Fibroblast of gingiva (primary cell): Measurements from ENCODE around the gene STAT4.
A peak's percentile ranks its signal among the peaks of the same experiment; 100 is the strongest.

Experiments used
- DNase-seq: peaks from one replicate; pipeline ENCODE4 v3.0.0-alpha.2; 2011; ENCODE audit warnings: low read depth

Gene STAT4

GRCh38 chr2:191150600-191151330 is at the start of gene STAT4:
STAT4 (minus strand) TSS chr2:191150994; CDS start chr2:191148203, 2,791 bp downstream.
- DNase-seq: peak; percentile 12

- no peak for DNase-seq
These were observed 49.2 kb upstream of the STAT4 start for GRCh38 chr2:191199929-191200512.

DNA sequence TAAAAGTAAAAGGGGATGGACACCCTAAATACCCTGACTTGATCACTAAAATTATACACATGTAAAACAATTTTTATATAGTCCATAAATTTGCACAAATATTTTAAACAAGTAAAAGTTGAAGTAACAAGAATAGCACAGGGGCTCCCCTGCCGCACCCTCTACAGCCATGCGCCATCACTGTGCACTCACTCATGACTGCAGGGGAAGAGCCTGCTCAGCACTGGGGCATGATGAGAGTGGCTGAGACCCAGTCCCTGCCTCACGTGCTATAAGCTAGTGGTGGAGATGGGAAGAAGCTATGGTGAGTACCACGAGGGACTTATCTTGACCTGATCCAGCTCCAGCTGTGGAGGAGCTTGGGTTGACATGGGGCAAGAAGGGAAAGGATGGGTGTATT is 47.5 kb upstream of the STAT4 start:
- DNase-seq: no peak

- no peak for DNase-seq
These were observed 46.3 kb upstream of the STAT4 start for GRCh38 chr2:191197096-191197495.

- no peak for DNase-seq
These were observed 44.2 kb upstream of the STAT4 start for GRCh38 chr2:191195021-191195420.

DNA sequence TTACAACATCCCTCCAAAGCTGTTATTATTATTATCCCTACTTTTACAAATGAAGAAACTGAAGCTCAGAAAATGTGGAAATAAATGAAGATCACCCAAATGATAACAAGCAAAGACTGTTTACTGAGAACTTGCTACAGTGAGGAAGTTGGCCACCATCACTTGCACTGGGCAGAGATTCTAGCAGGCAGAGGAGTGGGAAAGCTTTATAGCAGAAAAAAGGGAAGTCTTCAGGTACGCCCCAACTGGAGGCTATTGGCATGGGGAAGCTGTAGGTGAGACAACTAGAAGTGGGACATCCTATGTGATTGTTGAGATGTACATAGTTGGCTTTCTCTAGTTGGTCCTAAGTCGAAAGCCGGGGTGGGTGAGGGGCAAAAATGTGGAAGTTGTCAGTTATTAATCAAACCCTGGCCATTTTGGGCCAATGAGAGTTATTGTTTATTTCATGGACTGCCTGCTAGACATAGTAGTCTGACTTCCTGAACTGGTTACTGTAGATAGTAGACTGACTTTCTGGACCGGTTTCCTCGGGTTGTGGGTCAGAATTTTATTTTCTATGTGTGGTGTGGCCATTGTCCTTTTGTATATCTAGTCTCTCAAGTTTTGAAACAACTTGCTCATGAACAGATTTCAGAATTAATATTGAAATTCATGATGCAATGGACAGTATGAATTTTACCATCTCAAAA is 40.2 kb upstream of the STAT4 start:
- DNase-seq: no peak

DNA sequence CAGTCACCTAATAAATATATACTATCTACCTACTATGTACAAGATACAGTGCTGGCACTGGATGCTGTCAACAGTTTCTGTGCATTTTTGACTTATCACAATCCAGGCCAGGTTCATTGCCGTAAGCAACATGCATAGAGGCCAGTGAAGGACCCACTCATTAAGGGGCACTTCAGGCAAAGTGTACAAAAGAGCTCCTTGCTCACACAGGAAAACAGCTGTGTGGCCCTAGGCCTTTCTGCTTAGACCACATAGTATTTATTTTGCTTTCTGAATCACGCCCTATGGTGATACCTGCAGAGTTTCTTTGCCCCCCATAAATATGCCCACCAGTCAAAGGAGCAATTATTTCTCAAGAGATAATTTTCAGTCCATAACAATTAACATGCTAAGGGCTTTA is 39.6 kb upstream of the STAT4 start:
- no peak for DNase-seq

GRCh38 chr2:191189112-191189635 is 38.4 kb upstream of the STAT4 start:
- DNase-seq: no peak

DNA sequence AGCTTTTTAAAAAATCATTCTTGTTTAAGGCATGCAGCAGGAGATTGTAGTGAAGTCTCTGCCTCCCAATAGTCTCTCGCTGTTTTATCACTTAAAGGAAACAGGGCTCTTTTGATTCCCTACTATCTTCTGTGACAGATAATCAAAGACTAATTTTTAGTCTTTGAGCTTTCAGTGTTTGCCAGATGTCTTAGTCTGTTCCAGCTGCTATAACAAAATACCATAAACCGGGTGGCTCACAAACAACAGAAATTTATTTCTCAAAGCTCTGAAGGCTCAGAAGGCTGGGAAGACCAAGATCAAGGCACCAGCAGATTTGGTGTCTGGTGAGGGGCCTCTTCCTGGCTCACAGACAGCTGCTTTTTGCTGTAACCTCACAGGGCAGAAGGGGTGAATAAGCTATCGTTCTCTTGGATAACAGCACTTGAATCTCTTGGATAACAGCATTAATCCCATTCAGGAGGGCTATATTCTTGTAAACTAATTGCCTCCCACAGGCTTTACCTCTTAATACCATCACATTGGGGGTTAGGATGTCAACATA is 37.8 kb upstream of the STAT4 start:
- DNase-seq: no peak

GRCh38 chr2:191187105-191187829 is 36.5 kb upstream of the STAT4 start:
- DNase-seq: no peak

- no peak for DNase-seq
These were observed 33.7 kb upstream of the STAT4 start for GRCh38 chr2:191184457-191184856.

- no peak for DNase-seq
These were observed 32.7 kb upstream of the STAT4 start for GRCh38 chr2:191183516-191183915.

GRCh38 chr2:191183081-191183480 is 32.3 kb upstream of the STAT4 start:
- no peak for DNase-seq

DNA sequence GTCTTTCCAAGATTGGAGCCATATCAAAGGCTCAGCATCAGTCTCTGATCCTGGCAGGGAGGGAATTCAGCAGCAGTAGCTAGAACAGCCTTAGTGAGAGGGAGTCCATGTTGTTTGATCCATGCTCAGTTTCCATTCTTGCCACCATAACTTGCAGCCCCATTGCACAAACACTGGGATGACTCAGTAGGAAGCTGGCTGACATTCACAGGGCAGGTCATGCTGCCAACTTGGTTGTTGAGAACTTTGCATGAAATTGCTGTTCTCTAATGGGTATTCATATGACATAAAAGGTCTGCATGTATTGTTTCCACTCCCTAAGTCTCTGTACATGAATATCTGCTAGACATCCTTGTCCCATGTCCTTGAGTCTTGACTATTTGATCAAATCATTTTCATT is 29.9 kb upstream of the STAT4 start:
- DNase-seq: peak; percentile 86

- no peak for DNase-seq
These were observed 29.5 kb upstream of the STAT4 start for GRCh38 chr2:191180276-191180675.

- peak; percentile 99 for DNase-seq
These were observed 28.2 kb upstream of the STAT4 start for GRCh38 chr2:191178806-191179514.

DNA sequence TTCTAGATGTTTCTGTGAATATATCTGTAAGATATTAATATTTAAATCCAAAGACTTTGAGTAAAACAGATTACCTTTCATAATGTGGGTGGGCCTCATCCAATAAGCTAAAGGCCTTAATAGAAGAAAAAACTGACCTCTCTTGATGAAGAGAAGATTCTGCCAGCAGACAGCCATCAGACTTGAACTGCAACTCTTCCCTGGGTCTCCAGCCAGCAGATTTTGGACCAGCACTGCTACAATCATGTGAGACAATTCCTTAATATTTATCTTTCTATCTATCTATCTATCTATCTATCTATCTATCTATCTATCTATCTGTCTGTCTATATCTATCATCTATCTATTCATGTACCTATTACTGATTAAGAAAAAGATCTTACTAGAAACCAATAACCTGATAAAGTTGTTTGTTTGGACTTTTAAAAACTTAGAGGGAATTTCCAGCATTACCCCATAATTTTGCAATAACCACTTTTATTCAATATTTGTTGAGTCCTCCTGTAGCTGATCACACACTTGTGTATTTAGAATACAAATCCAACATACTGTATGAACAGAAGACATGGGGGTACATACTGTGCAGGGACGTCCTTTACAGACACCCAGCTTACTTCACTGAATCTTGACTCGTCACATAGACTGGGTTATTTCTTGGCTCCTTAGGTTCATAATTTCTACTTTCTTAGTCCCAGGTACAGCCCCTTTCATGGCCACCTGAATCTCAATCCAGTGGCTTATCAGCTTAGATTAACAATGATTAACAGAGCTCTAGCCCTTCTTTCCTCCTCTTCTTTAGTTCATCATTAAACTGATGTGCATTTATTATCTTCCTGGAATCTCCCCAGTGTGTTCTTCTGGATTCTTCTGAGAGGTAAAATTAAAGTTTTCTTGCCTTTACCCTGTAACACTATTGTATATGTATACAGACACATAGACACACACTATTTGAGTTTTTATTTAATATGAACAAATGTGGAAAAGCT is 27.2 kb upstream of the STAT4 start:
- DNase-seq: no peak

- DNase-seq: no peak
These were observed 26.1 kb upstream of the STAT4 start for GRCh38 chr2:191176801-191177438.

DNA sequence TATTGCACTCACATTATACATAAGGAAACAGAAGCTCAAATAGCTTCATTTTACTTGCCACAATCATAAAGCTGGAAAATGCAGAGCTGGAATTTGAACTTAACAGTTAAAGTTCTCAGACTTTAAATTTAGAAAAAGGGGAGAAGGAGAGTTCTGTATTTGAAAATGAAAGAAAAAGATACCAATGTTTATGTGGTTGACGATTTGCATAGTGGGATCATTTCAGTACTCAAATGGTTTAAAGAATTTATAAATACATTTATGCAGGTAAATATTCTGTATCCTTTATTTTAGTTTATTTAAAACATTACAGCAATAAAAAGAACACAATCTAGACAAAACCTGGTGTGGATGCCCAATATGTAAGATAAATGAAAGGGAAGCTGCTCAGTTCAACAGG is 25.5 kb upstream of the STAT4 start:
- DNase-seq: no peak

- no peak for DNase-seq
These were observed 23.6 kb upstream of the STAT4 start for GRCh38 chr2:191174442-191174841.
